Gastroesophageal sphincter (tissue), 4 donors: ENCODE data around the gene ZBP1. TPM values are rescaled to one million over a fixed set of nuclear protein-coding genes. Genes with fewer than 3 reads are reported as not detected.

Source experiments
- ATAC-seq: fragments of 150-250 bp; one replicate; pipeline ENCODE4 v1.9.1; 2016; ENCODE audit warnings: mild to moderate bottlenecking, moderate library complexity
- H3K27ac ChIP-seq, 4 donors: fragments of 200-600 bp; sonication (generic) in 3 of 4; 1 replicate in 3 of 4; 2 replicates in 1 of 4; pipeline ENCODE4 v1.5.1; 2016 to 2019
- H3K27me3 ChIP-seq: fragments of 200-600 bp; sonication (generic); one replicate; pipeline ENCODE4 v1.5.1; 2019
- H3K36me3 ChIP-seq, 2 donors: fragments of 200-600 bp; sonication (generic); one replicate each; pipeline ENCODE4 v1.5.1; 2019; ENCODE audit warnings: control low read depth in 1 of 2
- H3K4me1 ChIP-seq, 3 donors: fragments of 200-600 bp; sonication (generic); 1 replicate in 2 of 3; 2 replicates in 1 of 3; pipeline ENCODE4 v1.5.1; 2016 to 2019; ENCODE audit warnings: control low read depth in 2 of 3
- H3K4me3 ChIP-seq, 2 donors: fragments of 200-600 bp; sonication (generic); one replicate each; pipeline ENCODE4 v1.5.1; 2019; ENCODE audit warnings: mild to moderate bottlenecking in 1 of 2, moderate library complexity in 1 of 2
- H3K9me3 ChIP-seq, 3 donors: fragments of 200-600 bp; sonication (generic); one replicate each; pipeline ENCODE4 v1.5.1; 2017 to 2019; ENCODE audit warnings: control low read depth in 2 of 3
- CTCF ChIP-seq, 4 experiments: fragments of 200-600 bp in 2 of 4; fragments of 450-650 bp in 2 of 4; sonication (generic) in 1 of 4; IDR thresholded peaks; one replicate each; pipeline ENCODE4 v1.5.1; 2017 to 2019; ENCODE audit warnings: antibody characterized with exemption in 4 of 4, mild to moderate bottlenecking in 2 of 4, moderate library complexity in 2 of 4
- EP300 ChIP-seq: sonication (generic); formaldehyde crosslinking; IDR thresholded peaks from one replicate; pipeline ENCODE4 v1.6.1; 2017; ENCODE audit warnings: antibody characterized with exemption, mild to moderate bottlenecking
- POLR2A ChIP-seq, 2 donors: fragments of 450-650 bp; IDR thresholded peaks; one replicate each; pipeline ENCODE4 v1.6.1; 2017; ENCODE audit warnings: antibody characterized with exemption in 2 of 2, mild to moderate bottlenecking in 2 of 2, moderate library complexity in 1 of 2
- POLR2AphosphoS5 ChIP-seq: sonication (generic); formaldehyde crosslinking; IDR thresholded peaks from one replicate; pipeline ENCODE4 v1.6.1; 2017; ENCODE audit warnings: antibody characterized with exemption
- WGBS, 2 donors: methylation state at CpG; one replicate each; pipeline ENCODE4 v1.1.5; 2018; ENCODE audit warnings: low coverage in 1 of 2; 5-methylcytosine and 5-hydroxymethylcytosine counted together
- total RNA-seq, 4 donors: library from RNA; depleted of rRNA; stranded (reverse); fragments of >200 nt; gene quantifications; one replicate each; pipeline ENCODE4 v1.1.0, GENCODE V29; 2016

The ZBP1 gene
- total RNA-seq, 4 donors from 2014 or later: 0.08 to 0.32 TPM; not detected in 2

GRCh38 chr20:57578476-57579165 lies 41.6 kb downstream of the ZBP1 start:
- peaks cover 17% of the 10 kb centered on the region for H3K27me3 ChIP-seq
- 80% methylated on average over 1 of the region's 10 CpGs; no CpG with 5 or more reads in 1 of the 2 donors for WGBS, 2 donors
- H3K9me3 ChIP-seq: no peaks in the 10 kb centered on the region
- TF ChIP-seq CTCF (IDR thresholded peaks at IDR 0.05) (no peak), POLR2A (IDR thresholded peaks at IDR 0.05) (no peak), POLR2AphosphoS5 (no peak), EP300 (no peak)
- ATAC-seq: no peak
- H3K4me3 ChIP-seq: no peak overlapping the region
- peaks cover 0 to 42% (median 7%) of the 10 kb centered on the region in 3 donors for H3K4me1 ChIP-seq
- H3K27ac ChIP-seq: no peak overlapping the region
- H3K36me3 ChIP-seq: no peaks in the 10 kb centered on the region

- peaks cover 17% of the 10 kb centered on the region for H3K27me3 ChIP-seq
- no peak for ATAC-seq
- no peak overlapping the region for H3K27ac ChIP-seq
- H3K4me1 ChIP-seq: peaks cover 0 to 35% (median 3%) of the 10 kb centered on the region in 3 donors
- TF ChIP-seq POLR2A (IDR thresholded peaks at IDR 0.05) (no peak), EP300 (no peak), POLR2AphosphoS5 (no peak), CTCF (IDR thresholded peaks at IDR 0.05) (no peak)
- no peak overlapping the region for H3K4me3 ChIP-seq
- no peaks in the 10 kb centered on the region for H3K9me3 ChIP-seq
- H3K36me3 ChIP-seq: no peaks in the 10 kb centered on the region
- 93% methylated on average over 5 of the region's 10 CpGs; no CpG with 5 or more reads in 1 of the 2 donors for WGBS, 2 donors
Measured at GRCh38 chr20:57577679-57578475, 42.3 kb downstream of the ZBP1 start.

- TF ChIP-seq CTCF (IDR thresholded peaks at IDR 0.05) (no peak), EP300 (no peak), POLR2A (IDR thresholded peaks at IDR 0.05) (no peak), POLR2AphosphoS5 (no peak)
- Histone ChIP-seq H3K4me3 (no peak overlapping the region), H3K4me1 (peaks cover 0 to 25% (median 0%) of the 10 kb centered on the region in 3 donors), H3K36me3 (no peaks in the 10 kb centered on the region), H3K27ac (no peak overlapping the region), H3K27me3 (peaks cover 17% of the 10 kb centered on the region), H3K9me3 (no peaks in the 10 kb centered on the region)
- ATAC-seq: no peak
- 73 to 85% methylated on average over 6 of the region's 6 CpGs for WGBS, 2 donors
Measured at GRCh38 chr20:57576617-57577550, 43.3 kb downstream of the ZBP1 start.

GRCh38 chr20:57576002-57576401 lies 44.2 kb downstream of the ZBP1 start:
- H3K27me3 ChIP-seq: peaks cover 17% of the 10 kb centered on the region
- no peaks in the 10 kb centered on the region for H3K9me3 ChIP-seq
- no peak for TF ChIP-seq CTCF (IDR thresholded peaks at IDR 0.05)
- TF ChIP-seq POLR2AphosphoS5: no peak
- no peak for TF ChIP-seq POLR2A (IDR thresholded peaks at IDR 0.05)
- TF ChIP-seq EP300: no peak
- WGBS, 2 donors: 60 to 76% methylated on average over 1 to 2 of the region's 2 CpGs
- H3K36me3 ChIP-seq: no peaks in the 10 kb centered on the region
- peaks cover 0 to 16% (median 0%) of the 10 kb centered on the region in 3 donors for H3K4me1 ChIP-seq
- H3K4me3 ChIP-seq: no peak overlapping the region
- no peak for ATAC-seq
- H3K27ac ChIP-seq: no peak overlapping the region
